CD14-positive monocyte (primary cell): ENCODE data around the gene BRIP1. TPM values are rescaled to one million over a fixed set of nuclear protein-coding genes. Genes with fewer than 3 reads are reported as not detected.
"Not testable (repeated sequence)": the region's sequence is repeated elsewhere in the genome, so short reads cannot be mapped to it uniquely, and the experiment has no call there.

Source experiments
- DNase-seq, 3 donors: peaks; one replicate each; pipeline ENCODE4 v3.0.0-alpha.2; 2011 to 2022
- H2AFZ ChIP-seq: 2 replicates; pipeline ENCODE4 v1.6.0; 2012; ENCODE audit warnings: mild to moderate bottlenecking, low read depth, low read length, inconsistent platforms; ENCODE audit not compliant: insufficient read depth, poor library complexity, severe bottlenecking
- H3K27ac ChIP-seq, 2 donors: 1 replicate in 1 of 2; 2 replicates in 1 of 2; pipeline ENCODE4 v1.5.1; 2012 to 2013; ENCODE audit warnings: low read length in 2 of 2, control low read depth in 1 of 2, inconsistent platforms in 1 of 2, low read depth in 1 of 2, mild to moderate bottlenecking in 1 of 2
- H3K27me3 ChIP-seq, 2 donors: one replicate each; pipeline versions ENCODE4 v1.6.0 to v1.6.1; 2011 to 2013; ENCODE audit warnings: low read length in 2 of 2; ENCODE audit not compliant: control insufficient read depth in 2 of 2, insufficient read depth in 2 of 2
- H3K36me3 ChIP-seq, 2 donors: replicated peaks in 1 of 2; 1 replicate in 1 of 2; 2 replicates in 1 of 2; pipeline versions ENCODE4 v1.5.1 to v1.6.1; 2012 to 2013; ENCODE audit warnings: low read length in 2 of 2, control low read depth in 1 of 2, inconsistent platforms in 1 of 2, mild to moderate bottlenecking in 1 of 2; ENCODE audit not compliant: insufficient read depth in 2 of 2, control insufficient read depth in 1 of 2
- H3K4me1 ChIP-seq, 2 donors: 1 replicate in 1 of 2; 2 replicates in 1 of 2; pipeline versions ENCODE4 v1.5.1 to v1.6.1; 2012 to 2013; ENCODE audit warnings: low read length in 2 of 2, control low read depth in 1 of 2, inconsistent platforms in 1 of 2, mild to moderate bottlenecking in 1 of 2, moderate library complexity in 1 of 2; ENCODE audit not compliant: insufficient read depth in 2 of 2, control insufficient read depth in 1 of 2
- H3K4me2 ChIP-seq: replicated peaks from 2 replicates; pipeline ENCODE3; 2012; ENCODE audit warnings: low read length, moderate library complexity, mild to moderate bottlenecking; ENCODE audit not compliant: poor library complexity, severe bottlenecking; ENCODE audit errors: extremely low read depth
- H3K4me3 ChIP-seq, 3 experiments: fragments of 200-600 bp in 1 of 3; sonication (generic) in 1 of 3; replicated peaks in 1 of 3; 1 replicate in 2 of 3; 2 replicates in 1 of 3; pipeline ENCODE4 v1.5.1; 2011 to 2013; ENCODE audit warnings: low read length in 3 of 3, mild to moderate bottlenecking in 3 of 3, control low read depth in 2 of 3, low read depth in 2 of 3, inconsistent platforms in 1 of 3, moderate library complexity in 1 of 3
- H3K79me2 ChIP-seq: 2 replicates; pipeline ENCODE4 v1.6.0; 2012; ENCODE audit warnings: mild to moderate bottlenecking, control low read depth, inconsistent platforms, low read length, moderate library complexity; ENCODE audit not compliant: insufficient read depth
- H3K9ac ChIP-seq: 2 replicates; pipeline ENCODE4 v1.6.0; 2017; ENCODE audit warnings: low read length, mild to moderate bottlenecking; ENCODE audit not compliant: insufficient read depth, poor library complexity, severe bottlenecking
- H3K9me3 ChIP-seq, 2 donors: replicated peaks in 1 of 2; 1 replicate in 1 of 2; 2 replicates in 1 of 2; pipeline versions ENCODE4 v1.5.1 to v1.6.1; 2012 to 2013; ENCODE audit warnings: low read length in 2 of 2, control low read depth in 1 of 2; ENCODE audit not compliant: control insufficient read depth in 1 of 2, insufficient read depth in 1 of 2
- H4K20me1 ChIP-seq: 2 replicates; pipeline ENCODE4 v1.6.0; 2012; ENCODE audit warnings: mild to moderate bottlenecking, low read length, control low read depth, moderate library complexity; ENCODE audit not compliant: insufficient read depth
- H3K27ac Mint-ChIP-seq, 7 donors: one replicate each; pipeline ENCODE4 v1.8.0; 2020; ENCODE audit warnings: mild to moderate bottlenecking in 7 of 7, mixed read lengths in 7 of 7, moderate library complexity in 6 of 7, inconsistent platforms in 2 of 7
- H3K27me3 Mint-ChIP-seq, 3 donors: one replicate each; pipeline ENCODE4 v1.8.0; 2021 to 2022; ENCODE audit warnings: low read depth in 3 of 3, mild to moderate bottlenecking in 3 of 3, mixed read lengths in 3 of 3, moderate library complexity in 3 of 3, inconsistent platforms in 1 of 3
- H3K36me3 Mint-ChIP-seq, 2 donors: one replicate each; pipeline ENCODE4 v1.8.0; 2020; ENCODE audit warnings: mixed read lengths in 2 of 2, inconsistent platforms in 1 of 2, mild to moderate bottlenecking in 1 of 2
- H3K4me1 Mint-ChIP-seq: one replicate; pipeline ENCODE4 v1.8.0; 2020; ENCODE audit warnings: mild to moderate bottlenecking, mixed read lengths
- H3K4me3 Mint-ChIP-seq, 2 donors: one replicate each; pipeline ENCODE4 v1.8.0; 2020; ENCODE audit warnings: mild to moderate bottlenecking in 2 of 2, mixed read lengths in 2 of 2, moderate library complexity in 1 of 2
- H3K9me3 Mint-ChIP-seq, 7 donors: one replicate each; pipeline ENCODE4 v1.8.0; 2020 to 2022; ENCODE audit warnings: mixed read lengths in 7 of 7, mild to moderate bottlenecking in 6 of 7, moderate library complexity in 6 of 7, inconsistent platforms in 2 of 7
- WGBS: methylation state at CpG from one replicate; pipeline ENCODE4 v1.1.5; 2013; ENCODE audit warnings: missing lambda C conversion rate; ENCODE audit not compliant: insufficient coverage; 5-methylcytosine and 5-hydroxymethylcytosine counted together
- intact Hi-C, 2 donors: fragments of 100-400 bp; cut with micrococcal nuclease; formaldehyde crosslinking; loops; one replicate each; pipeline versions ENCODE4 v1.15.0 to v1.15.1; 2023
- polyA plus RNA-seq, 3 donors: library from polyadenylated mRNA; depleted of rRNA in 1 of 3; unstranded in 2 of 3; stranded (reverse) in 1 of 3; fragments of 300-500 nt in 2 of 3; fragments of >200 nt in 1 of 3; fragmentation: Illumina TruSeq in 2 of 3; gene quantifications; 1 replicate in 2 of 3; 2 replicates in 1 of 3; pipeline ENCODE4 v1.2.3, GENCODE V29; 2012 to 2021
- TF ChIP-seq, protein P1 (sequence below): fragments of 200-600 bp; IDR thresholded peaks from one replicate; pipeline ENCODE4 v1.8.0; 2022; ENCODE audit warnings: antibody characterized with exemption, mild to moderate bottlenecking

BRIP1 gene
- polyA plus RNA-seq, 3 donors = 0.11 to 0.12 TPM; not detected in 1

DNA sequence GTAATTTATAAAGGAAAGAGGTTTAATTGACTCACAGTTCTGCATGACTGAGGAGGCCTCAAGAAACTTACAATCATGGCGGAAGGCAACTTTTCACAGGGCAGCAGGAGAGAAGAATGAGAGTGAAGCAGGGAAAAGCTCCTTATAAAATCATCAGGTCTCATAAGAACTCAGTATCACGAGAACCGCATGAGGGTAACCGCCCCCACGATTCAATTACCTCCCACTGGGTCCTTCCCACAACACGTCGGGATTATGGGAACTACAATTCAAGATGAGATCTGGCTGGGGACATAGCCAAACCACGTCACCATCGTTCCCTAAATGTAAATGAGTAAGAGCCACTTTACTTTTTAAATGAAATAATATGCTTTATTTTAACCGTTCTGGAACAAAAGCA is 182.4 kb downstream of the BRIP1 start:
- intact Hi-C loops = no loop called here
- Histone ChIP-seq H3K79me2 (no peaks in the 10 kb centered on the region), H3K9me3 (no peaks in the 10 kb centered on the region), H3K27me3 (no peaks in the 10 kb centered on the region), H4K20me1 (no peaks in the 10 kb centered on the region), H3K36me3 (peaks cover 0 to 11% of the 10 kb centered on the region in 2 donors), H2AFZ (no peak overlapping the region), H3K27ac (no peak overlapping the region), H3K9ac (no peak overlapping the region), H3K4me1 (no peaks in the 10 kb centered on the region), H3K4me2 (no peak overlapping the region), H3K4me3 (no peak overlapping the region)
- Mint-ChIP-seq H3K27ac (no peak overlapping the region), H3K9me3 (peaks cover 0 to 5% (median 0%) of the 10 kb centered on the region in 7 donors), H3K4me3 (no peak overlapping the region), H3K36me3 (peaks cover 10 to 15% of the 10 kb centered on the region in 2 donors), H3K4me1 (no peaks in the 10 kb centered on the region), H3K27me3 (peaks cover 0 to 1% (median 0%) of the 10 kb centered on the region in 3 donors)
- no CpG with 5 or more reads among the region's 10 CpGs for WGBS
- DNase-seq = no peak
- TF ChIP-seq, protein P1, sequence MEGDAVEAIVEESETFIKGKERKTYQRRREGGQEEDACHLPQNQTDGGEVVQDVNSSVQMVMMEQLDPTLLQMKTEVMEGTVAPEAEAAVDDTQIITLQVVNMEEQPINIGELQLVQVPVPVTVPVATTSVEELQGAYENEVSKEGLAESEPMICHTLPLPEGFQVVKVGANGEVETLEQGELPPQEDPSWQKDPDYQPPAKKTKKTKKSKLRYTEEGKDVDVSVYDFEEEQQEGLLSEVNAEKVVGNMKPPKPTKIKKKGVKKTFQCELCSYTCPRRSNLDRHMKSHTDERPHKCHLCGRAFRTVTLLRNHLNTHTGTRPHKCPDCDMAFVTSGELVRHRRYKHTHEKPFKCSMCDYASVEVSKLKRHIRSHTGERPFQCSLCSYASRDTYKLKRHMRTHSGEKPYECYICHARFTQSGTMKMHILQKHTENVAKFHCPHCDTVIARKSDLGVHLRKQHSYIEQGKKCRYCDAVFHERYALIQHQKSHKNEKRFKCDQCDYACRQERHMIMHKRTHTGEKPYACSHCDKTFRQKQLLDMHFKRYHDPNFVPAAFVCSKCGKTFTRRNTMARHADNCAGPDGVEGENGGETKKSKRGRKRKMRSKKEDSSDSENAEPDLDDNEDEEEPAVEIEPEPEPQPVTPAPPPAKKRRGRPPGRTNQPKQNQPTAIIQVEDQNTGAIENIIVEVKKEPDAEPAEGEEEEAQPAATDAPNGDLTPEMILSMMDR = no peak

DNA sequence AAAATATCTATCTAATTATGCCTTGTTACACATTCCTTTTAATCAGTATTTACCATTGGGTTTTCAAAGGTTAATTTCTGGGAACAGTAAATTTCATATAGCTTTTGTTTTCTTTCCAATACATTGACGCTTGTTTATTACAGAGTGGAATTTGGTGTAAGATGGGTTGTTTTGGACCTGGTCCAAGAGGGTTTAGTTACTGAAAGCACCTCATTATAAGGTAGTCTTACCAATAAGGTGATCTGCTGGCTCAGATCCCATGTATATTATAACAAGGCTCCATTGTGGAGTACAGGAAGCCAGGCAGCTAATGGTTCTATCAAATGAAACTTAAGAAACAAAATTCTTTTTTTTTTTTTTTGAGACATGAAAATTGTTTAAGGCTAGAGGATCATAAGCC is 185.0 kb downstream of the BRIP1 start:
- TF ChIP-seq, protein P1 = no peak
- Histone ChIP-seq H2AFZ (no peak overlapping the region), H3K9ac (no peak overlapping the region), H3K4me1 (no peaks in the 10 kb centered on the region), H3K36me3 (no peaks in the 10 kb centered on the region), H3K79me2 (no peaks in the 10 kb centered on the region), H3K4me2 (no peak overlapping the region), H3K27me3 (no peaks in the 10 kb centered on the region), H3K4me3 (no peak overlapping the region), H4K20me1 (no peaks in the 10 kb centered on the region), H3K9me3 (no peaks in the 10 kb centered on the region), H3K27ac (no peak overlapping the region)
- no CpG with 5 or more reads among the region's 1 CpG for WGBS
- no peak overlapping the region for H3K27ac Mint-ChIP-seq
- intact Hi-C loops = no loop called here
- H3K27me3 Mint-ChIP-seq = peaks cover 0 to 1% (median 0%) of the 10 kb centered on the region in 3 donors
- no peak for DNase-seq
- peaks cover 2 to 5% of the 10 kb centered on the region in 2 donors for H3K36me3 Mint-ChIP-seq
- no peak overlapping the region for H3K4me3 Mint-ChIP-seq
- H3K9me3 Mint-ChIP-seq = peaks cover 0 to 7% (median 0%) of the 10 kb centered on the region in 7 donors
- H3K4me1 Mint-ChIP-seq = no peaks in the 10 kb centered on the region

DNA sequence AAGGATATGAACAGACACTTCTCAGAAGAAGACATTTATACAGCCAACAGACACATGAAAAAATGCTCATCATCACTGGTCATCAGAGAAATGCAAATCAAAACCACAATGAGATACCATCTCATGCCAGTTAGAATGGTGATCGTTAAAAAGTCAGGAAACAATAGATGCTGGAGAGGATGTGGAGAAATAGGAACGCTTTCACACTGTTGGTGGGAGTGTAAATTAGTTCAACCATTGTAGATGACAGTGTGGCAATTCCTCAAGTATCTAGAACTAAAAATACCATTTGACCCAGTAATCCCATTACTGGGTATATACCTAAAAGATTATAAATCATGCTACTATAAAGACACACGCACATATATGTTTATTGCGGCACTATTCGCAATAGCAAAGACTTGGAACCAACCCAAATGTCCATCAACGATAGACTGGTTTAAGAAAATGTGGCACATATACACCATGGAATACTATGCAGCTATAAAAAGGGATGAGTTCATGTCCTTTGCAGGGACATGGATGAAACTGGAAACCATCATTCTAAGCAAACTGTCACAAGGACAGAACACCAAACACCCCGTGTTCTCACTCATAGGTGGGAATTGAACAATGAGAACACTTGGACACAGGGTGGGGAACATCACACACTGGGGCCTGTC is 186.0 kb downstream of the BRIP1 start:
- H3K36me3 Mint-ChIP-seq, H3K36me3 ChIP-seq, H2AFZ ChIP-seq, H3K27ac ChIP-seq, H3K4me2 ChIP-seq, intact Hi-C loops, H3K27ac Mint-ChIP-seq, H3K9ac ChIP-seq, H3K4me1 ChIP-seq, H3K27me3 ChIP-seq, H3K9me3 ChIP-seq, H3K4me3 ChIP-seq, H3K4me1 Mint-ChIP-seq, H3K4me3 Mint-ChIP-seq, DNase-seq, H3K79me2 ChIP-seq, H3K9me3 Mint-ChIP-seq, H4K20me1 ChIP-seq, H3K27me3 Mint-ChIP-seq: not testable (repeated sequence)
- WGBS = no CpG with 5 or more reads among the region's 7 CpGs
